ENCODE measurements around the gene GSE1.

The GSE1 gene

DNA sequence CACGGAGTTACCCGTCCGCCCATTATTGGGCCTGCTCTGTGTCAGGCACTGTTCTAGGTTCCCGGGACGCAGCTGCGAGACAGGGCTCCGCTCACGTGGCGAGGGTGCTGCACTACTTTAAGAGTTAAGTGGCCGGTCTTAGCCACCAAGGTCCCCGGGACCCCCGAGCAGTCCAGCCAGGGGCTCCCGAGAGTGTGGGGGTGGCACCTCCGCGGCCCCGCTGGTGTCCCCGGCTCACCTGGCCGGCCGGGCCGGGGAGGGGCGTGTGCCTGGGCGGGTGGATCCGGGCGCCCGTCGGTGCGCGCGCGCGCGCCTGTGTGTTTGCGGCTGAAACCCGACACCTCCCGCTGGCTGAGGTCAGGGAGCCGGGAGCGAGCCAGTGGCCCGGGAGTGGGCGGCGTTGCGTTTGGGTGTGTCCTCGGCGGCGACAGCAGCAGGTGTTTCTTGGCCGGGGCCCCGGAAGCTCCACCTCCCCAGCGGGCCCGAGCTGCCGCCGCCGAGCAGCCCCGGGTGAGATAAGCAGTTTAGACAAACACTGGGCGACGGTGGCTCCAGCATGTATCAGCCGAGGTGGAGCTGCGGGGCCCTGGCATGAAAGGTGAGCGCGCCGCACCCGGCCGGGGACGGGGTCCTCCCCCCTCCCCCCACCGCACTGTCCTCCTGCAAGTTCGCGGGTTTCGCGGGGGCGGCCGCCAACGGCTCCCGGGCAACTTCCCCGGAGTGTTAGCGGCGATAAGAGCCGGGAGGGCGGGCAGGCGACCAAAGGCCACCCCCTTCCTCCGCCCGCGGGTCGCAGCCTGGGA is at the start of gene GSE1:
Gene GSE1 (plus strand): TSS at position 522 of the 803 bp plus-strand sequence. CDS start 70 bp downstream, at position 592.
- Histone ChIP-seq H3K9me2 (replicated peaks; ENCODE audit: control insufficient read depth, low read length) (no peaks in the 10 kb centered on the region), H3K27me3 (ENCODE audit: control insufficient read depth, low read length) (peaks cover 2% of the 10 kb centered on the region; the same call in 1 of the 2 replicates), H3K4me2 (ENCODE audit: low read length) (peak within 1 kb of the TSS; percentile 86), H3K4me3 (ENCODE audit: low read length) (peak within 1 kb of the TSS; percentile 80), H3K36me3 (ENCODE audit: control insufficient read depth, low read length) (peaks cover 8% of the 10 kb centered on the region), H3K79me2 (ENCODE audit: control insufficient read depth, low read length) (peaks cover 37% of the 10 kb centered on the region), H3K9me3 (ENCODE audit: control insufficient read depth, insufficient read depth, low read length) (no peaks in the 10 kb centered on the region), H3F3A (ENCODE audit: control insufficient read depth, insufficient read depth) (peaks cover 10% of the 10 kb centered on the region), H4K20me1 (ENCODE audit: control insufficient read depth, insufficient read depth, low read depth, low read length) (peaks cover 34% of the 10 kb centered on the region), H3K4me1 (ENCODE audit: control insufficient read depth, low read length) (peaks cover 63% of the 10 kb centered on the region), H3K27ac (ENCODE audit: low read depth, low read length) (peak within 1 kb of the TSS; percentile 83)
- TF ChIP-seq EZH2phosphoT487 (IDR thresholded peaks at IDR 0.05; ENCODE audit: borderline replicate concordance, low read length), result no peak
- TF ChIP-seq, protein P1, sequence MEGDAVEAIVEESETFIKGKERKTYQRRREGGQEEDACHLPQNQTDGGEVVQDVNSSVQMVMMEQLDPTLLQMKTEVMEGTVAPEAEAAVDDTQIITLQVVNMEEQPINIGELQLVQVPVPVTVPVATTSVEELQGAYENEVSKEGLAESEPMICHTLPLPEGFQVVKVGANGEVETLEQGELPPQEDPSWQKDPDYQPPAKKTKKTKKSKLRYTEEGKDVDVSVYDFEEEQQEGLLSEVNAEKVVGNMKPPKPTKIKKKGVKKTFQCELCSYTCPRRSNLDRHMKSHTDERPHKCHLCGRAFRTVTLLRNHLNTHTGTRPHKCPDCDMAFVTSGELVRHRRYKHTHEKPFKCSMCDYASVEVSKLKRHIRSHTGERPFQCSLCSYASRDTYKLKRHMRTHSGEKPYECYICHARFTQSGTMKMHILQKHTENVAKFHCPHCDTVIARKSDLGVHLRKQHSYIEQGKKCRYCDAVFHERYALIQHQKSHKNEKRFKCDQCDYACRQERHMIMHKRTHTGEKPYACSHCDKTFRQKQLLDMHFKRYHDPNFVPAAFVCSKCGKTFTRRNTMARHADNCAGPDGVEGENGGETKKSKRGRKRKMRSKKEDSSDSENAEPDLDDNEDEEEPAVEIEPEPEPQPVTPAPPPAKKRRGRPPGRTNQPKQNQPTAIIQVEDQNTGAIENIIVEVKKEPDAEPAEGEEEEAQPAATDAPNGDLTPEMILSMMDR (IDR thresholded peaks at IDR 0.05; ENCODE audit: low read depth, low read length, poor library complexity, severe bottlenecking), result no peak

DNA sequence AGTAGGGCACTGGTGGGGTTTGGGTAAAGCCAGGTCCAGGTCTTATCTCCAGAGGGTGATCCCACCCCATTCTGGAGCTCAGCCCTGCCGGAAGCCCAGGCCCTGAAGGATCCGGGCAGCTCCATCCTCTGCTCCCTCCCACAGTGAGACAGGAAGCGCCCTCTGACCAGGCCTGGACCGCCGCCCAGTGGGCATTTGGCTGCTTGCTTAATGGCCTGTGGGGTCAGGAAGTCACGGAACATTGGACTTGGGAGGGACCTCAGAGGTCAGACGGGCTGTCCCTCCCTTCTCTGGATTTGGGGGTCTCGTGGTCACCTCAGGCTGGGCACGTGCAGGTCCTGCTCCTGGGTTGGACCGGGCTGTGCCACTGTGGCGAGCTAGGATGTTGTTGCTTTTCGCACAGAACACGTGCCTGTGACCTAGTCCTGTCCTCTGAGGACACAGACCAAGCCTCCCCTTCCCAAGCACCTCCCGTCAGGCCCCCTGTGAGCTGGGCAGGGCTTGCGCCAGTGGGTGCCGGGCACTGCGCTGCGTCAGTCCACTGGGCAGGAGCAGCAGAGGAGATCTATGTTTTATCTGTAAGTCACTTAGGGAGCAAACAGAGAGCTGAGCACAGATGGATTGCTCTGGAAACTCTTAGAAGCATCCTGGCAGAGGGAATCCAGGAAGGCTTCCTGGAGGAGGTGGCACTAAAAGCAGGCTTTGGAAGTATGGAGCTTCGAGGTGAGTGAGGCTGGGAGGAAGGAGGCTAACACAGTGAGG is 49.4 kb upstream of the GSE1 start:
- H3K9me3 ChIP-seq (ENCODE audit: control insufficient read depth, insufficient read depth, low read length), result no peaks in the 10 kb centered on the region
- H3K9me2 ChIP-seq (replicated peaks; ENCODE audit: control insufficient read depth, low read length), result no peaks in the 10 kb centered on the region
- H3K79me2 ChIP-seq (ENCODE audit: control insufficient read depth, low read length), result peaks cover 9% of the 10 kb centered on the region; the same call in 1 of the 2 replicates
- H3F3A ChIP-seq (ENCODE audit: control insufficient read depth, insufficient read depth), result no peaks in the 10 kb centered on the region
- peaks cover 1% of the 10 kb centered on the region for H3K27me3 ChIP-seq (ENCODE audit: control insufficient read depth, low read length)
- TF ChIP-seq, protein P1 (IDR thresholded peaks at IDR 0.05; ENCODE audit: low read depth, low read length, poor library complexity, severe bottlenecking), result no peak
- no peak for TF ChIP-seq EZH2phosphoT487 (IDR thresholded peaks at IDR 0.05; ENCODE audit: borderline replicate concordance, low read length)
- H4K20me1 ChIP-seq (ENCODE audit: control insufficient read depth, insufficient read depth, low read depth, low read length), result no peaks in the 10 kb centered on the region; the same call in none of the 2 replicates
- peaks cover 5% of the 10 kb centered on the region; the same call in 1 of the 2 replicates for H3K4me1 ChIP-seq (ENCODE audit: control insufficient read depth, low read length)
- no peak overlapping the region for H3K4me2 ChIP-seq (ENCODE audit: low read length)
- H3K4me3 ChIP-seq (ENCODE audit: low read length), result no peak overlapping the region
- no peaks in the 10 kb centered on the region for H3K36me3 ChIP-seq (ENCODE audit: control insufficient read depth, low read length)
- H3K27ac ChIP-seq (ENCODE audit: low read depth, low read length), result no peak overlapping the region

DNA sequence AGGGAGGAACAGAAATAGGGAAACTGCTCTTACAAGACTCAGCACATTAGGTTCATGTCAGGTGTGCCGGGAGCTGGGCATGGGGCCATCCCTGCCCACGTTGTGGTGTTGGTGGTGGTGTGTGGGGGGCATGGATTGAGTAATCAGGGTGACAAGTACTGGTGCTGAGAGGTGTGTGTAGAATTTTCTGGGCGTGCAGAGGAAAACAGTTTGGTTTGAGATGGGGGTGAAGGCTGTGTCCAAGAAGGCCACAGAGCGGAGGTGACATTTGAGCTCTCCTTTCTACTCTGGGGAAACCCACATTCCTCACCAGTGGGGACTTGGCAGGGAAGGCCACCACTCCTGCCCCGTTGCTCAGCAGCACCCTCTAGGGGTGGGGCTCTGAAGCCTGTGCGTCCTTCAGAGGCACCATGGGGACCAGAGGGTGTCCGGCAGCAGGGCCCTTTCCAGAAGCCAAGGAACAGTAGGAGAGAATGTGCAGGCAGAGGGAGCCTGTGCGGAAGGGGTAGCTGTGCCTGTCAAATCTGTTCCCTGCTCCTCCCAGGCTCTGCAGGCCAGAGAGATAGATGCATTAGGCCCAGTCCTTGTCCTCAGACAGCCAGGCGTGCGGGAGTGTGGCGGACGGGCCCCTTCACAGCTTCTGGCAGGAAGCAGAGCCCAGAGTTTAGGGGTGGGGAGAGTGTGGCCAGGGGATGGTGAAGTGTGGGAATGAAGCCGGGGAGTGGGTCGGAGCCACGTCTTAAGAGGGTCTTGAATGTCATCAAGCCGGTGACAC is 48.7 kb upstream of the GSE1 start:
- peaks cover 8% of the 10 kb centered on the region for H3K27me3 ChIP-seq (ENCODE audit: control insufficient read depth, low read length)
- H3K27ac ChIP-seq (ENCODE audit: low read depth, low read length), result no peak overlapping the region
- H3K36me3 ChIP-seq (ENCODE audit: control insufficient read depth, low read length), result no peaks in the 10 kb centered on the region
- no peak overlapping the region for H3K4me2 ChIP-seq (ENCODE audit: low read length)
- H3K4me1 ChIP-seq (ENCODE audit: control insufficient read depth, low read length), result peaks cover 11% of the 10 kb centered on the region
- H3K4me3 ChIP-seq (ENCODE audit: low read length), result no peak overlapping the region
- peaks cover 9% of the 10 kb centered on the region; the same call in 1 of the 2 replicates for H3K79me2 ChIP-seq (ENCODE audit: control insufficient read depth, low read length)
- no peaks in the 10 kb centered on the region for H3F3A ChIP-seq (ENCODE audit: control insufficient read depth, insufficient read depth)
- H3K9me3 ChIP-seq (ENCODE audit: control insufficient read depth, insufficient read depth, low read length), result no peaks in the 10 kb centered on the region
- peaks cover 4% of the 10 kb centered on the region; the same call in 1 of the 2 replicates for H4K20me1 ChIP-seq (ENCODE audit: control insufficient read depth, insufficient read depth, low read depth, low read length)
- no peaks in the 10 kb centered on the region for H3K9me2 ChIP-seq (replicated peaks; ENCODE audit: control insufficient read depth, low read length)
- TF ChIP-seq, protein P1 (IDR thresholded peaks at IDR 0.05; ENCODE audit: low read depth, low read length, poor library complexity, severe bottlenecking), result peak; percentile 68
- no peak for TF ChIP-seq EZH2phosphoT487 (IDR thresholded peaks at IDR 0.05; ENCODE audit: borderline replicate concordance, low read length)

All from DOHH2 (cell line).